Limb (tissue), 2 donors: ENCODE data around the gene PDRG1.

ENCODE experiments used
- DNase-seq, 2 donors: peaks; one replicate each; pipeline ENCODE4 v3.0.0-alpha.2; 2016; ENCODE audit errors: extremely low spot score in 2 of 2

Gene PDRG1

GRCh38 chr20:31907046-31907445 is 44.8 kb downstream of the PDRG1 start:
- DNase-seq: no peak

DNA sequence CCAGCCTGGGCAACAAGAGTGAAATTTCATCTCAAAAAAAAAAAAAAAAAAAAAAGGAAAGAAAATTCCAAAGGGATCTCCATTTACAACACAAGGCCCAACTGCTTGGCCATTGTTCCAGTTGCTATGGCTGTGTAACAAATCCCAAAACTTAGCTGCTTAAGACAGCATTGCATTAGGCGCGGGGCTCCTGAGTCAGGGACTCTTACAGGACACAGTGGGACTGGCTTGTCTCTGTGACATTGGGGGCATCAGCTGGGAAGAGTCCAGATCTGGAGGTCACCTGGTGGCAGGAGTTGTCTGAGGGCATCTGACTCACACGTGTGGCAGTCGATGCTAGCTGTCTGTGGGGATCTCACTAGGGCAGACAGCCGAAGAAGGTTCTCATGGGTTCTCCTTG is 45.8 kb downstream of the PDRG1 start:
- no peak for DNase-seq

DNA sequence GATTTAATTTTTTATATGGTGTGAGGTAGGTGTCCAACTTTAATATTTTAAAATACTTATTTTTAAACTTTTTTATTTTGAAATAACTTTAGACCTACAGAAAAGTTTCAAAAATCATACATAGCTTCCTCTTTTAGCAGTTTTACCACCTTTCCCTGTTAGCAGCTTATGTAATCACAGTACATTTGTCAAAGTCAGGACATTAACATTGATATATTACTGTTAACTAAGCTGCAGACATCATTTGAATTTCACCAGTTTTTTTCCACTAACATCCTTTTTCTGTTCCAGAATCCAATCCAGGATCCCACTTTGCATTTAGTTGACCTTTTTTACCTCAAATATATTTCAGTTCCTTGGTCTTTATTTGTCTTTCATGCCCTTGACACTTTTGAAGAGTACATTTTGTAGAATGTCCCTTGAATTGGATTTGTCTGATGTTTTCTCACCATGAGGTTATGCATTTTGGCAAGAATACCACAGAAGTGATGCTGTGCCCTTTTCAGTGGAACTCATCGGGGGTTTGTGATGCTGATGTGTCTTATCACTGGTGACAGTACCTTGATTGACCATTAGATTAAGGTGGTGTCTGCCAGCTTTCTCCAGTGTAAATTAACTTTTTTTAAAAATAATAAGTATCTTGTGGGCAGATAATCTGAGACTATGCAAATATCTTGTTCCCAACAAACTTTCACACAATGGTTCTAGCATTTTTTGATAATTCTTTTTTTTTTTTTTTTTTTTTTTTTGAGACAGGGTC is 48.0 kb downstream of the PDRG1 start:
- DNase-seq: no peak

DNA sequence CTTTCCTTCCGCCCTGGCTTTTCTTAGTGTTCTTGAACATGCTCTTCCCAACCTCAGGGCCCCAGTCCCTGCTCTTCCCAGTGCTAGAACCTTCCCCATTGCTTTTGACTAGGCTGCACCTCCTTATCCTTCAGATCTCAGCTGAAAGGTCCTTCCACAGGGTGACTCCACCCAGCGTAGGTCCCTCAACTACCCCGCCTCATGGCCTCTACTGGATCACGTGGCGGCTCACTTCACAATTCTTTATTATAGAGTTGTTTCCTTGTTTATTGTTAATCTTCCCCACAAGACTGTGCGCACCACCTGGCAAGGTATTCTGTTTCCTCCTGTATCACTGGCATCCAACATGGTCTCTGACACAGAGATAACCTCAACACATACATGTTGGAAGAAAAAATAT is 50.2 kb downstream of the PDRG1 start:
- DNase-seq: no peak

DNA sequence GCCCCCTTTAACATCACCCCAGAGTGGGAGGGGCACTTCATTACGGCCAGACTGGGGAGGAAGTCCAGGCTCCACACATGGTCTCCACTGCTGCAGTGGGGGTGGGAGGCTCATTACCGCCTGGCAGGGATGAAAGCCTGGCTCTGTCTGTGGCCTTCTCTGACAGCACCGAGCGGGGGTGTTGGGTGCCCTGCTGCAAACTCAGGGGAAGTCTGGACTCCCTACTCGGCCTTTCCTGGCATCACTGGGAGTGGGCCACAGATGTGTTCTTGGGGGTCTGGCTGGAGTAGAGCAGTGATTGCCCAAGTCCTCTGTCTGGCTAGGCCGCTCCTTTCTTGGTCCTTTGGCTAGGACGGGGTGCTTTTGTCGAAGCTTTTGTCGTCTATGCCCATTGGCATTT is 54.3 kb downstream of the PDRG1 start:
- no peak for DNase-seq

GRCh38 chr20:31896049-31896448 is 55.8 kb downstream of the PDRG1 start:
- no peak for DNase-seq

- DNase-seq: no peak
Observed at GRCh38 chr20:31894980-31895675, 56.7 kb downstream of the PDRG1 start.
